GM06990 (cell line): ENCODE results near the gene INO80B.

Experiments used
- DNase-seq: peaks from one replicate; pipeline ENCODE4 v3.0.0-alpha.2; 2011; ENCODE audit not compliant: insufficient read length; ENCODE audit errors: extremely low read depth
- H3K27me3 ChIP-seq: replicated peaks from 2 replicates; pipeline ENCODE4 v1.6.0; 2011; ENCODE audit warnings: low read length; ENCODE audit not compliant: control insufficient read depth, insufficient read depth
- H3K36me3 ChIP-seq: 2 replicates; pipeline ENCODE4 v1.5.1; 2011; ENCODE audit warnings: low read length; ENCODE audit not compliant: control insufficient read depth, insufficient read depth
- H3K4me3 ChIP-seq: replicated peaks from 2 replicates; pipeline ENCODE4 v1.5.1; 2011; ENCODE audit warnings: low read depth, mild to moderate bottlenecking, control low read depth, low read length
- TF ChIP-seq, protein P1 (sequence below): IDR thresholded peaks from 2 replicates; pipeline ENCODE4 v1.5.1; 2011; ENCODE audit warnings: low read length, control low read depth, mild to moderate bottlenecking, inconsistent platforms; ENCODE audit not compliant: insufficient read depth, poor library complexity, severe bottlenecking

Gene INO80B

DNA sequence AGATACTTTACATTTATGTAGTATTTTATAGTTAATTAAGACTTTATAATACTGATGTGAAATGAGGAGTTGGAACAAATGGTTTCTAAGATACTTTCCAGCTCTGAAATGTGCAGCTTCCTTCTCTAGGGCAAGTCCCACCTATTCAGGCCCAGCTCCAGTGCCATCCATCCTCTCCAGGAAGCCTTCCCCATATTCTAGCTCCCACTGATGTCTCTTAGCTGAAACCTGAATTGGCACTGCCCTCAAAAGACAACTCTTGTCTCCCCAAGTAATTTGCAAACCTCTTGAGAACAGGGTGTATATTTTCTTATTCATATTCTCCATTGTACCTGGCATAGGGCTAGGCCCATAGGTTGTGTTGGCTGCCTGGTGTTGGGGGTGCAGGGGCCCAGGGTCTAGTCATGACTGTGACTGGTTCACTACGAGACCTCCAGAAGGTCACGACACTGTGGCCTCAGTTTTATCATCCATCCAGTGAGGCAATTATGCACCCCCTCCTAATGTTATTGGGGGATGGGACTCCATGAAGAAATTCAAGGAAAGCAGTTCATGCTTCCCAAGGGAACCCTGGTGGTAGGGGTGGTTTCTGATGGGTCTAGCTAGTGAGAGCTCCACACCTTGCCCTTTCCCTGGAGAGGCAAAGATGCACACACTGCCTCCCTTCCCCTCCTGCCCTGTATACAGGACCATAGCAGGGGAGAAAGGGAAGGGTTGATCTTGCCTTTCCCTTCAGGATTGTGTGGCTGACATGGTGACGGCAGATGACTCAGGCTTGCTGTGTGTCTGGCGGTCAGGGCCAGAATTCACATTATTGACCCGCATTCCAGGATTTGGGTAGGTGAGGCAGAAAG is 30.5 kb upstream of the INO80B start:
- peaks cover 8% of the 10 kb centered on the region for H3K36me3 ChIP-seq

DNA sequence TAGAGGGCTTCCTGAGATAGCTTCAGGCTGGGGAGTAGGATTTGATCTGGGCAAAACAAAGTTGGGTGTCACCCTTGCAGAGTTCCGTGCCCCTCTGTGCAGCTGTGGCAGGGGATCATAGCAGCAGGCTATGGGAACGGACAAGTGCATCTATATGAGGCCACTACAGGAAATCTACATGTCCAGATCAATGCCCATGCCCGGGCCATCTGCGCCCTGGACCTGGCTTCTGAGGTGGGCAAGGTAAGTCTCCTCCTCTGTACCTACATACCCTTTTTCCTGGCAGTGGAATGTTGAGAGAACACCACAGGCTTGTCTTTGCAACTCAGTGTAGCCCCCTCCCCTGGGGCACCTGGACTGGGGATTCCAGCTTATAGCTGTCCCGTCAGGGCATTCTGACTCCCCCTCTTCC is 29.9 kb upstream of the INO80B start:
- no peak for DNase-seq
- H3K4me3 ChIP-seq, result no peak overlapping the region
- TF ChIP-seq, protein P1, sequence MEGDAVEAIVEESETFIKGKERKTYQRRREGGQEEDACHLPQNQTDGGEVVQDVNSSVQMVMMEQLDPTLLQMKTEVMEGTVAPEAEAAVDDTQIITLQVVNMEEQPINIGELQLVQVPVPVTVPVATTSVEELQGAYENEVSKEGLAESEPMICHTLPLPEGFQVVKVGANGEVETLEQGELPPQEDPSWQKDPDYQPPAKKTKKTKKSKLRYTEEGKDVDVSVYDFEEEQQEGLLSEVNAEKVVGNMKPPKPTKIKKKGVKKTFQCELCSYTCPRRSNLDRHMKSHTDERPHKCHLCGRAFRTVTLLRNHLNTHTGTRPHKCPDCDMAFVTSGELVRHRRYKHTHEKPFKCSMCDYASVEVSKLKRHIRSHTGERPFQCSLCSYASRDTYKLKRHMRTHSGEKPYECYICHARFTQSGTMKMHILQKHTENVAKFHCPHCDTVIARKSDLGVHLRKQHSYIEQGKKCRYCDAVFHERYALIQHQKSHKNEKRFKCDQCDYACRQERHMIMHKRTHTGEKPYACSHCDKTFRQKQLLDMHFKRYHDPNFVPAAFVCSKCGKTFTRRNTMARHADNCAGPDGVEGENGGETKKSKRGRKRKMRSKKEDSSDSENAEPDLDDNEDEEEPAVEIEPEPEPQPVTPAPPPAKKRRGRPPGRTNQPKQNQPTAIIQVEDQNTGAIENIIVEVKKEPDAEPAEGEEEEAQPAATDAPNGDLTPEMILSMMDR, result no peak
- H3K36me3 ChIP-seq, result peaks cover 8% of the 10 kb centered on the region
- H3K27me3 ChIP-seq, result no peaks in the 10 kb centered on the region

More for the DNA sequence above, 30.5 kb upstream of the INO80B start:
- DNase-seq, result no peak
- TF ChIP-seq, protein P1, result no peak
- Histone ChIP-seq H3K4me3 (no peak overlapping the region), H3K27me3 (no peaks in the 10 kb centered on the region)

GRCh38 chr2:74425523-74425922 is 29.4 kb upstream of the INO80B start:
- Histone ChIP-seq H3K36me3 (peaks cover 8% of the 10 kb centered on the region), H3K4me3 (no peak overlapping the region), H3K27me3 (no peaks in the 10 kb centered on the region)
- TF ChIP-seq, protein P1, result no peak
- DNase-seq, result no peak

- DNase-seq, result no peak
- TF ChIP-seq, protein P1, result no peak
- Histone ChIP-seq H3K36me3 (peaks cover 8% of the 10 kb centered on the region), H3K27me3 (no peaks in the 10 kb centered on the region), H3K4me3 (no peak overlapping the region)
Measured at GRCh38 chr2:74426181-74426758, 28.6 kb upstream of the INO80B start.

DNA sequence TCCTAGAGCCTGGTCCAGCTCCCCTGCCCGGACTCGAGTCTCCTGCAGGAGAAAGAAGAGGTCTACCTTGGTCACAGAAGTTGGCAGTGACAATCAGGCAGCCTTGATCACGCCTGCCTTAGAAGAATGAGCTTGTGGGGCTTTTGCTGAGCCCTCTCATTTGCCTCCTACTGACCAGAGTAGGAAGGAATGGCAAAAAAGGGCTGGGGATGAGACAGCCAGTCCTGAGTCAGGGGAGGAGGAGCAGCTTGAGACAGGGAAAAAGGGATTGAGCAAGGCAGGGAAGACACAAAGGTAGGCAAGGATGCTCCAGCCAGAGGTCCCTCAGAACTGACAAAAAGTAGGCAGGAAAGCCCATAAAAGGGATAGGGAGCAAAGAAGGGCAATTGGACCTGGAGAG is 27.3 kb upstream of the INO80B start:
- Histone ChIP-seq H3K36me3 (peaks cover 8% of the 10 kb centered on the region), H3K4me3 (no peak overlapping the region), H3K27me3 (no peaks in the 10 kb centered on the region)
- DNase-seq, result no peak
- TF ChIP-seq, protein P1, result no peak

DNA sequence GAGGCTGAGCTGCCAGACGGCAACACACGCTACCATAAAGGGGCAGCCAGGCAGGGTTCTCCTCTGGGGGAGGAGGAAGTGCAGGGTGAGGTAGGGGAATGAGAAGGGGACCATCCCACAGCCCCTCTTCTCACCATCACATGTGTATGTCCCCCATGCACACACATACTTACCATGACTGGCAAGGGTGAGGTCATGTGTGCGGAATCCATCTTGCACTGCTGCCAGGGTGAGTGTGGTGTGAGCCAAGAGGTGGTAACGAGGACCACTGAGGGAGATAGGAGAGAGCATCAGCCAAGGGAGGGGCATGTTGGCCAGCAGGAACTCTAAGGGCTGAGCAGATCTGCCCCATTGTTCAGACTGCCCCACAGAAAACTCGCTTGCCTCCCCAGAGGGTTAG is 26.2 kb upstream of the INO80B start:
- Histone ChIP-seq H3K27me3 (no peaks in the 10 kb centered on the region), H3K36me3 (peaks cover 8% of the 10 kb centered on the region)
- no peak for DNase-seq

More for the DNA sequence above, 26.2 kb upstream of the INO80B start:
- TF ChIP-seq, protein P1, result no peak
- no peak overlapping the region for H3K4me3 ChIP-seq
